CMK (cell line): Measurements from ENCODE around the gene DLL1.
"Not testable (repeated sequence)": the region's sequence is repeated elsewhere in the genome, so short reads cannot be mapped to it uniquely, and the experiment has no call there.

ENCODE experiments used
- DNase-seq: peaks from one replicate; pipeline ENCODE4 v3.0.0-alpha.2; 2010; ENCODE audit warnings: low read depth

The DLL1 gene, protein sequence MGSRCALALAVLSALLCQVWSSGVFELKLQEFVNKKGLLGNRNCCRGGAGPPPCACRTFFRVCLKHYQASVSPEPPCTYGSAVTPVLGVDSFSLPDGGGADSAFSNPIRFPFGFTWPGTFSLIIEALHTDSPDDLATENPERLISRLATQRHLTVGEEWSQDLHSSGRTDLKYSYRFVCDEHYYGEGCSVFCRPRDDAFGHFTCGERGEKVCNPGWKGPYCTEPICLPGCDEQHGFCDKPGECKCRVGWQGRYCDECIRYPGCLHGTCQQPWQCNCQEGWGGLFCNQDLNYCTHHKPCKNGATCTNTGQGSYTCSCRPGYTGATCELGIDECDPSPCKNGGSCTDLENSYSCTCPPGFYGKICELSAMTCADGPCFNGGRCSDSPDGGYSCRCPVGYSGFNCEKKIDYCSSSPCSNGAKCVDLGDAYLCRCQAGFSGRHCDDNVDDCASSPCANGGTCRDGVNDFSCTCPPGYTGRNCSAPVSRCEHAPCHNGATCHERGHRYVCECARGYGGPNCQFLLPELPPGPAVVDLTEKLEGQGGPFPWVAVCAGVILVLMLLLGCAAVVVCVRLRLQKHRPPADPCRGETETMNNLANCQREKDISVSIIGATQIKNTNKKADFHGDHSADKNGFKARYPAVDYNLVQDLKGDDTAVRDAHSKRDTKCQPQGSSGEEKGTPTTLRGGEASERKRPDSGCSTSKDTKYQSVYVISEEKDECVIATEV

DNA sequence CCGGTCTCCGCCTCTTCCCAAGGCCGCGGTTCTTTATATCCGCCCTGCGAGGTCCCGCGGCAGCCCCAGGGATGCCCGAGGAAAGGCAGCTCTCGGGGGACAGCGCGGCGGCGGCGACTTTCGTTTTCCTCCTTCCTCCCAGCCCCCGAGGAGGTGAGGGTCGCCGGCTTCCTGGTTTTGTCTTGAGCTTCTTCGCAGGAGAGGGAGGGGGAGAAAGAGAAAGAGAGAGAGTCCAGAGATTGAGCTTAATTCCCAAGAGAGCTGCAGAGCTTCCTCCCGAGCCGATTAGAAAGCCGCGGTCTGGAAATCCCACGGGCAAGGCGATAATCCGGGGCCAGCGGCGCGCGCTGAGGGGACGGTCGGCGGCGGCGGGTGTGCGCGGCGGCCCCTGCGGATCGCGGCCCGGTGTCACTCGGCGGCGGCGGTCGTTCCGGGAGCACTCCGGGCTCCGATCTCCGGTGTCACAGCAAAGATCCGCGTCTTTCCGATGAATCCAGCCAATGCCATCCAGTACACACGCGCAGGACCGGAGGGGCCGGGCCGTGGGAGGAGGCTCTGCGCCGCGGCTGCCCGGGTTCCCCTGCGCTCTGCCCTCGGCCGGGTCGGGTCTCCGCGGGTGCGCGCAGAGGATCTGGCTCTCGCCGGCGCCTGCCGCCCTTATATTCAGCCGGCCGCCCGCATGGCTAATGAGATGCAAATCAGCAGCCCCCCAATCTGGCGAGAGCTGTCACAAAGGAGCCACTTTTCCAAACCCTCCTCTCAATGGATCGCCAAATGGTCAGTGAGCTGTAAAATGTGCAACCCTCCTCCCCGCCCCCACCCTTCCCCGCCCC lies at the start of gene DLL1:
DLL1 (minus strand) TSS at position 783 of the 833 bp plus-strand sequence. CDS start 939 bp downstream, outside the sequence.
- DNase-seq = no peak

DNA sequence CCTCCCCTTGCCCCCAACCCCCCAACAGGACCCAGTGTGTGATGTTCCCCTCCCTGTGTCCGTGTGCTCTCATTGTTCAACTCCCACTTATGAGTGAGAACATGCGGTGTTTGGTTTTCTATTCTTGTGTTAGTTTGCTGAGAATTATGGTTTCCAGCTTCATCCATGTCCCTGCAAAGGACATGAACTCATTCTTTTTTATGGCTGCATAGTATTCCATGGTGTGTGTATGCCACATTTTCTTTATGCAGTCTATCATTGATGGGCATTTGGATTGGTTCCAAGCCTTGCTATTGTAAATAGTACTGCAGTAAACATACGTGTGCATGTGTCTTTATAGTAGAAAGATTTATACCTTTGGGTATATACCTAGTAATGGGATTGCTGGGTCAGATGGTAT lies 44.3 kb upstream of the DLL1 start:
- DNase-seq = not testable (repeated sequence)

DNA sequence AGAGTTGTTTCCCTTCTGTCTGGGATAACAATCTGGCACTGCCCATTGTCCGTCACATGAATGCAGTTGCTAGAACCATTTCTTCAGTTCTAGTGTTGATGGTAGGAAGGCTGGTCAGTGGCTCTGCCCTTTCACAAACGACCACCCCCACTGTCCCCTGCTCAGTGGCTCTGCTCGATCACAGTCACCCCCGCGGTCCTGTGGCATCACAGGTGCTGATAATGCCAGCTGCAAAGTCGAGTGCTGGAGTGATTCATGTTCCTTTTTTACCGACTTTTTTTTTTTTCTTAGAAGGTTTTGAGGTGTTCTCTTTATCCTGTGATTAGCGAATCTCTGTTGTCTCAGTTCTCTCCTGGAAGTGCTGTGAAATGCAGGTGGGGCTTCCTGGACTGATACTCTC lies 38.4 kb upstream of the DLL1 start:
- DNase-seq = no peak

DNA sequence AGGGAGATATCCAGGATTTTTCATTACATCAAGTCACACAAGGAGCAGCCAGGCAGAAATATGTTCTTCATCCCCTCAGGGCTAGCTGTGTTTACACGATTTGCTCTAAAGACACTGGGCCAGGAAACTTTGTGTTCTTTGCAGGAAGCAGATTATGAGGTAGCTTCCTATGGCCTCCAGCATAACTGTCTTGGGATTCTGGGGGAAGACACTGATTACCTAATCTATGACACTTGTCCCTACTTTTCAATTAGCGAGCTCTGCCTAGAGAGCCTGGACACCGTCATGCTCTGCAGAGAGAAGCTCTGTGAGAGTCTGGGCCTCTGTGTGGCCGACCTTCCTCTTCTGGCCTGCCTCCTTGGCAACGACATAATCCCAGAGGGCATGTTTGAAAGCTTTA lies 26.8 kb upstream of the DLL1 start:
- no peak for DNase-seq

DNA sequence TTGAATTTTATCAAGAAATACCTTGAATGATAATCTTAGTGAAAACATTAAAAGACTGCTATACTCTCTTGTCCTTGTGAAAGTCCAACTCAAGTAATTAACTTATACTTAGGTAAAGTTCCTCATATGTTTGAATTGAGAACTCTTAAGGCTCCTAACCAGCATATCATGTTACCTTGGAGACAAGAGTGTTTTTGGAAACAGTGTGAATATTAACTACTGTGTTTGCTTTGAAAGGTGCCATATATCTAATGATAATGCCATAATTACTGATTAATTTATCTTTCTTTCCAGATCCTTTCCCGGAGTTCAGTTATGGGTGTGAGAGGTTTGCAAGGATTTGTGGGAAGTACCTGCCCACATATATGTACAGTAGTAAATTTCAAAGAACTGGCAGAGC lies 26.2 kb upstream of the DLL1 start:
- no peak for DNase-seq

DNA sequence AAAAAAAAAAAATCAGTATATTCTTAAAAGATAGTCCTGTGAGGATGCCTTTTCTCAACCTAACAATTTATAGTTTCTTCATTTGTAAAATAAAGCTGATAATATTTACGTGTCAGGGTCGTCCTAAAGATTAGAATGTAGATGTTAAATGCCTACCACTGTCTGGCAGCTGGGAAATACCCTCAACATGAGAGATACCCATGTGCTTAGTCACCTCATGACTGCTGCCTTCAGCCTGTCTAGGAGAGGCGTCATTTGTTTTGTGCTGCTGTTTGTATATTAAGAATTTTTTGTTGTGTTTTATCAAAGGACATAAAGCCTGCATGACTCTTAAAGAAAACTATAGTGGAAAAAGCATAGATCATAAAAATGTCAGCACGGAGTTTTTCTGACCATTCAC lies 25.2 kb upstream of the DLL1 start:
- no peak for DNase-seq

DNA sequence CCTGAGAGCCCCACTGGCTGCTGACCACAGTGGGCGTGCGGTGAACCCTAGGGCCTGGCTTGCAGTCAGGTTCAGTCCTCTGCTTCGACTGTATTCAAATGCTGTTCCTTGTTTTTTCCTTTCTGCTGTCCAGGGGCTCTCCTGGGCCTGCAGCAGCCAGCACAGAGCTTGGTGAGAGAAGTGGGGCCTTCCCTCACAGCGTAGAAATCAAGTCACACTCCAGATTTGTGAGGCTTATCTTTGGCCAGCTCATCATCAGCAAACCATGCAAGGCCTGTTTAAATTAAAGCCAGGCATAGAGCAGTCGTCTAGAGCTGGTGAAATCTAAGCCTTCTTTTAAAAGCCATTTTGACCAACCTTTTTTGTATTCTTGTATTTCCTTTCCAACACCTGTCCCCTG lies 24.1 kb upstream of the DLL1 start:
- DNase-seq = no peak

DNA sequence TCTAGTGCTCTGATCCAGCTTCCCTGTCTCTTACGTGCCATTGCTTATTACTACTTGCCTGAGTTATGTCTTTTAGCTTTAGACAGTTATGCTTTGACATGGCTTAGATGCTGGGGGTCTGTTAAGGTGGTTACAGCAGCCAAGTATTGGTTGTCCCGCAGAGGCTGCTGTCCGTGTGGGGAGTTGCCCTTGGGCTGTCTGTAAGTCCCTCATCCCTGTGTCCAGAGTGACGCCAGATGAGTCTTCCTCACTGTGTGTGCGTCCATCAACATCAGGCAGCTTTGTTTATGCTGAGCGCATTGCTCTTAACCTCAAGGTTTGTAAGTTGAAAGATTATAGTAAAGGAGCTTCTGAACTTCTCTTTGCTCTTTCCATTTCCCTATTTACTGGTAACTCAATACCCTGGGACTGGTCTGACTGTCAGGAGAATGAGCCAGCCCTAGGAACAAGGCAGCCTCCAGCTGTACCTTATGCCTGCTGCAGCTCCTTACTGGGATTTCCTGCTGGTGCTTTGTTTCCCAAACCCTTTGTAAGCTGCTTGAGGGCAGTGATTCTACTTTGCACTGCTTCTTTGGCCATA lies 22.9 kb upstream of the DLL1 start:
- DNase-seq = no peak

DNA sequence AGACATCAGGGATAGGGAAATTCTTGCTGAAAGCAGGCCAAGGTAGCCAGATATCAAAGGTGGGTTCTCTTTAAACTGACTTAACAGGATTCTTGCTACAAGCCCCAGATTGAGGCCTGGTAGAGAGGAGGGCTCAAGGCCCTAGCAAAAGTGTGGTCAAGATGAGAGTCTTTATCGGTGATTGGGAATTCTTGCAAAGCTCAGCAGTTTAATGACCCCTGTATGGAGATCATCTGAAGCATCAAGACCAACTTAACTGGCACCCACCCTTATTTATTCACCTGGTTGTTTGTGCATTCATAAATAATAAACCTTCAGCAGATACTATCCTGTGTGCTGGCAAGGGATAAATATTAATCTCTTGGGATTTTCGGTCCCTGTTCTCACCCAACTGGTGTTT lies 22.0 kb upstream of the DLL1 start:
- DNase-seq = no peak

DNA sequence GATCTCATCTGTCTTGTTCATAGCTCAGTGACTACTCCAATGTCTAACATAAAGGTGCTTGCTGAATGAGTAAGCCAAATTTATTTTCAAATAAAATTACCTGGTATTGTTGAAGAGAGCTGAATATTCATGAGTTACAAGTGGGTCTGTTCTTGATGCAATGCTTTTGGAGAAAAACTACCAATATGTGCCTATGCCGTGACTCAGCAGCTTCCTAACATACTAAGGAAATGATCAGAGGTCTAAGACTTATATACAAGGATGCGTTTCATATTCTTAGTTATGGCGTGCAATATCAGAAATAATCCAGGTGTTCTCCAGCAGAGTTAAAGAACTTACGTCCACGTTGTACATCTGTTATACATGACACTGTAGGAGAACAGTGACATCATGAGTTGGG lies 20.8 kb upstream of the DLL1 start:
- DNase-seq = no peak

DNA sequence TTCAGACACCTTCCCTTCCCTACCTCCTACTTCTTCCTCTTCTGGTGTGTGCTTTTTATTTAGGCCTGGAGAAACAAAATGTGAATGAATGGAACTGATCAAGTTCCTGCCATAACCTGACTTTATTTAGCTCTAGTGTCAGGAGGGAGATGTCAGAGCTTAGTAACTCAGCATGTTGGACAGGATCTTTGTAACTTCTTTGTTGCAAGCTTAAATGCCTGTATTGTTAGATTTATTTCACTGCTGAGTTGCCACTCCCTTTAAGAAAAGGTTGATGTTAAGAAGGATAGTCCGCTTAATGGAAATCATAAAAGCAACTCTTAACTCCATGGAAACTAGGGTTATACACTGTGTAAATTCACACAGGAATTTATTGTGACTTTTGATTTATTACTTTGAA lies 17.9 kb upstream of the DLL1 start:
- DNase-seq = no peak

DNA sequence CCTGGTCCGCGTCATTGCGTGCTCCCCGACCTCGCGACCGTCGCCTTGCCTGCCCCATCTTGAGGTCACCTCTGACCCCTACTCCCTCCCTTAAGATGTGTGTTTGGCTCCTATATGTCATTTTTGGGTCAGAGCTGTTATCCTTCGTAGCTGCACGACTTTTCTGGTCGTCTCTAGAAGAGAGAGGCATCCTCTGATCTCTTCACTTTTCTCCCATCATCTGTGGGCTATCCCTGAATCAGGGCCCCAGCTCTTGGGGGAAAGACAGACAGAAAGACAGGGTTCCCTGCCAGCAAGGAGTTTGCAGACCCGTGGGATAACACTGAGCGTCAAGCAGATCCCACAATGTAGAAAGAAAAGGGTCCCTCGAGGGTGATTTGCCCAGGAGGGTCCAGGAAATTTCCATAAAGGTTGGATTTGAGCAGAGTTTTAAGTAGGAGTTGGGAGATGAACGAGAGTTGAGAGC lies 16.2 kb upstream of the DLL1 start:
- no peak for DNase-seq

DNA sequence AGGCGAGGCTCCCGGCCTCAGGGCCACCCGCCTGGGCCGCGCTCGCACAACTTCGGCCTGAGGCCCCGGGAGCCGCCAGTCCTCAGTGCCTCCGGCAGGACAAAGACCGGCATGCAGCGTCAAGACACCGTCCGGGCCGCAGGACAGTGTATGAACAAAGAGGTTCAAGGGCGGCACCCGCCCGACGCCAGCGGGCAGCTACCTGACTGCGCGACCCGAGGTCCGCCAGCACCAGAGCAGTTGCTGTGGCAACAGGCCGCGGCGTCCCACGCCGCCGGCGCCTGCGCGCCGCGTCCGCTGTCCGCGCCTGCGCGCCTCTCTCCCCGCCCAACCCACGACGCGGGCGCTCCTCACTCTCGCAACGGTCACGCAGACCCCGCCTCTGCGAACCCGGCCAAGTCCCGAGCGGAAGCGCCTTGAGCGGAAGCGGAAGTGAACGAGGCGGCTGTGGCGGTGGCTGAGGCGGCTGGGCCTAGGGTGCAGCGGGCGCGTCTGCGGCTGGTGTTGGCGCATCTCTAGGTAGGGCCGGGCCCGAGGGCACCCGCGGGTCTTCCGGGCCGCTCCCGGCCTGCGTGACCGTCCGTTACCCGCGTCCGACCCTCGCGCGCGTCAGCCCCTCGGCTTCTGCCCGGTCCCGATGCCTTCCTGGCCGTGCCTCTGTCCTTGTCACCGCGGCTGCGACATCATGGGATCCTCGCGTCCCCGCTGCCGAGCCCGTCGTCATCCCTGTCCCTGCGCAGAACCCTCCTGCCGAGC lies 15.6 kb upstream of the DLL1 start, which contains the start of gene FAM120B:
FAM120B (plus strand) TSS at position 435 of the 756 bp plus-strand sequence. CDS start 10,633 bp downstream, outside the sequence.
- DNase-seq = peak; percentile 87

DNA sequence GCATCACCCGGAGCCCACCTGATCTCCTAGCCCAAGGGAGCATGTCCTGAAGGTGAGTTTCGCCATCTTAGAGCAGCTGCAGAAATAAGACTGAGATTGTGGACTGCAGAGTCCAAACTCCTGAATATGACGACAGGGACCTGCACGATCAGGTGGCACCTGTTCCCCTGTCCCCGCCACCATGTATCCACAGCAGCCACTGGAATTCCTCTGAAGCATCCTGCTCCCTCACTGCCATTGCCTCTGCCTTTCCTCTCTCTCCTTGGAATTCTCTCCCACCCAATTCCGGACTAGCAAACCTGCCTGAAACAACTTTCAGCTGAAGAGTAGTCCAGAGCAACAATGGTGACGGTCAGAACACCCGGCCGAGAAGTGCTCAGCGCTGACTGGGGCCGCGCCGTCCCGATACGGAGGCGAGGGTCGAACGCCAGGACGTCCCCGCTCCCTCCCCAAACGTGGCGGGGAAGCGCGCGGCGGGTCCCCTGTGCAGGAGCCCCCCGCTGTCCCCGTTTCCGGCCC lies 15.0 kb upstream of the DLL1 start:
- DNase-seq = no peak

DNA sequence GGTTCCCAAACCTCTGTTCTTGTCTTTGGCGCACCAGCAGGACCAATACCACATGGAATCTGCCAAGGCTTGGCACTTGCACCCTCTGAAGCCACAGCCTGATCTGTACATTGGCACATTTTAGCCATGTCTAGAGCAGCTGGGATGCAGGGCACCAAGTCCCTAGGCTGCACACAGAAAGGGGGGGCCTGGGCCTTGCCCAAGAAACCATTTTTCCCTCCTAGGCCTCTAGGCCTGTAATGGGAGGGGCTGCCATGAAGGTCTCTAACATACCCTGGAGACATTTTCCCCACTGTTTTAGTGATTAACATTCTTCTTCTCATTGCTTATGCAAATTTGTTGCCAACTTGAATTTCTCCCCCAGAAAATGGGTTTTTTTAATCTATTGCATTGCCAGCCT lies 10.3 kb upstream of the DLL1 start:
- no peak for DNase-seq

DNA sequence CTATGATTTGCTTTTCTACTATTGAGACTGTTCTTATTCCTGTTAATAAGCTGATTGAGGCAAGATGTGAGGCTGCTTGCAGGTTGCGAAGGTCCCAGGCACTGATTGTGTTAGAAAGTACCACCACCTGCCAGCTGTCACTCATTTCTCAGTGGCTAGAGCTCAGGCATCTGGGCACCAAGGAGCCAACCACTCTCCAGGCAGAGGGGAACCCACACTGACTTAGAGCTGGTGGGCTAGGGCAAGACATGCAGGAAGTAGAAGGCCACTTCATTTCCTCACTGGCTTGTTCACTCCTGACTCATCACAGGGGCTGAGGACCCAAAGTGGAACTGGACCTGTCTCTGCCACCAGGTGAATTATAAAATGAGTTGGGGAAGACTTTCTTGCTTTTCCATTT lies 7.8 kb upstream of the DLL1 start:
- no peak for DNase-seq

DNA sequence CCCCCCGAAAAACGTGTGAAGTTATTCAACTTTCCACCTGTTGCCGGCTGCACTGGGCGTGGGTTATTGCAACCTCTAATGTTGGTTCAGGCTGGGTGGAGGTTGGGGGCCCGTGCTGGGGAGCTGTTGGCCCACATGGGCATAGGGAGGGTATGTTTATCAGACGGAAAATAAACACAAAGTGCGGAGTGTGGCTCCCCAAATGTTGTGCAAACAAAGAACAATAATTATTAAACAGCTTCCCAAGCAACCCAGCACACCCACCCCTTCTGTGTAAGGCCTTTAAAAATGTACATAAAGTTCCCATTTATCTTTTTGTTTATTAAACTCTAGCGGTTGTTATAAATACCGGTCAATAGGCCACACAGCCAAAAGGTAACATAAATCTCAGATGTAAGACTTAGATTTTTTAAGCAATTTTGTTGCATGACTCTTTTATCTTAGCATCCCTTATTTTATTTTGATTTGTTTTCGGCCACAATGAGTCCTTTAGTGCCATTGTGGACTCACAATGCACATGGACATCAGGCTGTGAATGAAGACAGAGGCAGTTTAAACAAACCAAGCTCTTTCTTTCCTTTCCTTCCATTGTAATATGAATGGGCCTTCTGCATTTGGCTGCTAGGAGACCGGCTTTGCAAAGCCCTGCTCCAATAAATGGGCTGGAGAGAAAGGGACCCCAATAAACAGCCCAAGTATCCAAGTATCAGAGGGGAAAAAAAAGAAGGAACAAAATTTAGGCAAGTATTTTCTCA lies 6.9 kb upstream of the DLL1 start:
- DNase-seq = no peak

DNA sequence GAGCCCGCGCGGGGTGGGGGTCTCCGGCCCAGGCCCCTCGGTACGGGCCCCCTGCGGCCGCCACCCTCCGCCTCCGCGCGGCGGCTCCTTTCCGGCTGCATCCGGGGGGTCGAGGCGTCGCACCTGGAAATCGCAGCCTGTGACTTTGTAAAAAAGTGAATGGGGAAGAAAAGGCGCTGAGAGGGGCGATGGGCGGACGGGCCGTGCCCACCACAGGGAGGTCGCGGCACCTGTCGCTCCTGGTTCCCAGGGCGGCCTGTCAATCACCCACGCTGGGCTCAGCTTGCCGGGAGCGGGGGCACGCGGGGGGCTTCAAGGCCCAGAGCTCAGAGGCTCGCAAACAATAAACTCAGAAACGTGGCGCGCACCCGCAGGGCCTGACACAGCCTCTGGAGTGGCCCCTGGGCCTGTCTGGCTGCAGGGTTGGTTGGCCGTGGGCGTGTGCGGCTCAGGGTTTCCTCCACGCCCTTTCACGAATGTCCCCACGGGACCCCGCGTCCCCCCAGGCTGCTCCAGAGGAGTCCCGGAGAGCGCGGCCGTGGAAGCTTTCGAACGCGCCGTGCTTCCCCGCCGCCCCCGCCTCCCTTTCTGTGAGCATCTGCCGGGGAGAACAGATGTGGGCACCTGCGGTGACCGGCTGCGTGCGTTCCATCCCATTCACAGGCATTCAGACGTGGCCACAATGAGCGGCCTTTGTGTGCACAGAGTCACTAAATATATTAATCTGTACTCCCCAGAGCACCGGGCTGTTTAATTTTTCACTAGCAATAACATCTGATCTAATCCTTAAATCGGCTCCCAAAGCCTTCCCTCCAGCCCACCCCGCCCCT lies 6.1 kb upstream of the DLL1 start:
- DNase-seq = no peak

DNA sequence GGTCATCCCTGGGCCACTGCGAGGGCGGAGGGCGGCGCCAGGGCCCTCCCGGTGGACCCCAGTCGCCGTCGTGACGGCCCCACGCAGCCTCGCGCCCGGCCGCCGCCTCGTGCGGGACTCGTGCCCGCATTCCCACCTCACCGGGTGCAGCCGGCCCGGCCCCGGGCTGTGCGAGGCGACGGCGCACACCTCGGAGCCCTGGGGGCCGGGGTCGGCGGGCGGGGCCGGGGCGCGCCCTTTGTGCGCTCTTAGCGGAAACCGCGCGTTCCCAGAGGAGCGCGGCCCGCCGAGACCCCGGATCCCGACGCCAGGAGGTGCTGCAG lies 5.5 kb upstream of the DLL1 start:
- DNase-seq = no peak
